K562 (cell line): ENCODE data around the gene HIGD1C. TPM values are rescaled to one million over a fixed set of nuclear protein-coding genes. Genes with fewer than 3 reads are reported as not detected.

Experiments
- ESRRA ChIP-seq: fragments of 450-650 bp; IDR thresholded peaks from 2 replicates; pipeline ENCODE4 v1.6.1; 2014; ENCODE audit warnings: low read depth, mild to moderate bottlenecking, moderate library complexity, borderline replicate concordance
- KLF1 ChIP-seq: fragments of 450-650 bp; IDR thresholded peaks from 2 replicates; pipeline ENCODE4 v1.6.1; 2016; ENCODE audit warnings: missing genetic modification characterization, missing compliant biosample characterization
- NFXL1 ChIP-seq: fragments of 450-650 bp; formaldehyde crosslinking; IDR thresholded peaks from 2 replicates; pipeline ENCODE4 v1.4.0; 2021; ENCODE audit warnings: mild to moderate bottlenecking
- ZNF121 ChIP-seq: sonication (generic); formaldehyde crosslinking; conservative IDR thresholded peaks from 2 replicates; pipeline ENCODE4 v1.8.0; 2022; ENCODE audit warnings: missing genetic modification reagents
- polyA plus RNA-seq, 8 experiments: library from polyadenylated mRNA; depleted of rRNA in 4 of 8; stranded (reverse) in 5 of 8; unstranded in 3 of 8; fragments of >200 nt; fragmentation: Nextera tagmentation in 2 of 8; fragmentation: Illumina TruSeq in 1 of 8; extraction: Ambion mirVana in 2 of 8; extraction: Trizol in 1 of 8; gene quantifications; 2 replicates each; pipeline versions ENCODE4 v1.2.1 to v1.2.3, GENCODE V29; 2011 to 2014; ENCODE audit warnings: inconsistent platforms in 1 of 8, missing spikeins in 1 of 8
- total RNA-seq, 7 experiments: library from RNA; depleted of rRNA in 6 of 7; stranded (reverse); fragments of >200 nt in 6 of 7; fragmentation: Illumina TruSeq in 2 of 7; extraction: Trizol in 2 of 7; gene quantifications; 2 replicates each; pipeline versions ENCODE4 v1.2.1 to v1.2.3, GENCODE V29; 2011 to 2021; ENCODE audit warnings: low replicate concordance in 1 of 7
- TF ChIP-seq, protein P1 (sequence below): fragments of 250-450 bp; sonication (Bioruptor Pico); IDR thresholded peaks from 2 replicates; pipeline ENCODE4 v1.5.0; 2021; ENCODE audit warnings: mild to moderate bottlenecking, borderline replicate concordance
- TF ChIP-seq, protein P2 (sequence below): sonication (generic); formaldehyde crosslinking; IDR thresholded peaks from 2 replicates; pipeline ENCODE4 v1.8.0; 2022; ENCODE audit warnings: mild to moderate bottlenecking, missing genetic modification reagents
- TF ChIP-seq, protein P3 (sequence below): sonication (generic); formaldehyde crosslinking; IDR thresholded peaks from 2 replicates; pipeline ENCODE4 v1.8.1; 2023; ENCODE audit warnings: missing genetic modification reagents, mild to moderate bottlenecking, borderline replicate concordance
- TF ChIP-seq, protein P4 (sequence below), 3 experiments: IDR thresholded peaks in 2 of 3; conservative IDR thresholded peaks in 1 of 3; 2 replicates each; pipeline ENCODE4 v1.5.1; 2011 to 2012; ENCODE audit warnings: low read length in 3 of 3, mild to moderate bottlenecking in 3 of 3, control low read depth in 2 of 3, improper control_type of control experiment in 1 of 3, inconsistent platforms in 1 of 3, low read depth in 1 of 3, mixed read lengths in 1 of 3, moderate library complexity in 1 of 3; ENCODE audit not compliant: insufficient read depth in 2 of 3
- TF ChIP-seq, protein P5 (sequence below): sonication (generic); formaldehyde crosslinking; IDR thresholded peaks from 2 replicates; pipeline ENCODE4 v1.5.0; 2020; ENCODE audit warnings: missing genetic modification reagents
- TF ChIP-seq, protein P6 (sequence below): fragments of 250-450 bp; sonication (Bioruptor Pico); IDR thresholded peaks from 2 replicates; pipeline ENCODE4 v1.8.0; 2021; ENCODE audit warnings: moderate library complexity, mild to moderate bottlenecking, inconsistent platforms

Gene HIGD1C
- total and polyA plus RNA-seq, 9 of the 15 experiments (the other 6 are each of a cell fraction or from before 2014, with no cell fraction given) = not detected

DNA sequence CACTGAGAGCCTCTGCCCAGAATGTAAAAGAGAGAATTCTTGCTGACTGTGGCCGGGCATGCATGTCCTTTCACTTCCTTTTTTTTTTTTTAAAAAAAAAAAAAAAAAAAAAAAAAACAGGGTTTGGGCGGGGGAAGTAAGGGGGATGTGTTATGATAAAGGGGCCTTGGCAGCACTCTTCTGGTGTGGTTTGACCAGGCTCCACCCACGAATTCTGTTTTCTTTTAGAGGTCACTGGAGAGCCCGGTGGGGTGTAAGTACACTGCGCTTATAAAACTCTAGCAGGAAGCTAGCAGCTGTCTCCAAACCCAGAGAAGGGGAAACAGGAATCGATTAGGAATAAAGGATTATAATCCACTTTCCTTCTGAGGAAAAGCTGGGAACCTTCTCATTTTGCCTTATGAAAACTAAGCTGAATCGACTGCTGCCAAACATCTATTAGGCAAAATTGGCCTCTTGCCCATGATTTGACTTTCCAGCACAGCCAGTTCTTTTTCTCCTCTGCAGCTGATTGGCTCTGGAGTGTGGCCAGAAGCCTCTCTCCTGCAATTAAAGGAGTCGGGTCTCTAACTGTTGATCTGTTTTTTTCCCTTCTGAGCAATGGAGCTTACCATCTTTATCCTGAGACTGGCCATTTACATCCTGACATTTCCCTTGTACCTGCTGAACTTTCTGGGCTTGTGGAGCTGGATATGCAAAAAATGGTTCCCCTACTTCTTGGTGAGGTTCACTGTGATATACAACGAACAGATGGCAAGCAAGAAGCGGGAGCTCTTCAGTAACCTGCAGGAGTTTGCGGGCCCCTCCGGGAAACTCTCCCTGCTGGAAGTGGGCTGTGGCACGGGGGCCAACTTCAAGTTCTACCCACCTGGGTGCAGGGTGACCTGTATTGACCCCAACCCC is 27.7 kb upstream of the HIGD1C start (continued):
- TF ChIP-seq, protein P1, sequence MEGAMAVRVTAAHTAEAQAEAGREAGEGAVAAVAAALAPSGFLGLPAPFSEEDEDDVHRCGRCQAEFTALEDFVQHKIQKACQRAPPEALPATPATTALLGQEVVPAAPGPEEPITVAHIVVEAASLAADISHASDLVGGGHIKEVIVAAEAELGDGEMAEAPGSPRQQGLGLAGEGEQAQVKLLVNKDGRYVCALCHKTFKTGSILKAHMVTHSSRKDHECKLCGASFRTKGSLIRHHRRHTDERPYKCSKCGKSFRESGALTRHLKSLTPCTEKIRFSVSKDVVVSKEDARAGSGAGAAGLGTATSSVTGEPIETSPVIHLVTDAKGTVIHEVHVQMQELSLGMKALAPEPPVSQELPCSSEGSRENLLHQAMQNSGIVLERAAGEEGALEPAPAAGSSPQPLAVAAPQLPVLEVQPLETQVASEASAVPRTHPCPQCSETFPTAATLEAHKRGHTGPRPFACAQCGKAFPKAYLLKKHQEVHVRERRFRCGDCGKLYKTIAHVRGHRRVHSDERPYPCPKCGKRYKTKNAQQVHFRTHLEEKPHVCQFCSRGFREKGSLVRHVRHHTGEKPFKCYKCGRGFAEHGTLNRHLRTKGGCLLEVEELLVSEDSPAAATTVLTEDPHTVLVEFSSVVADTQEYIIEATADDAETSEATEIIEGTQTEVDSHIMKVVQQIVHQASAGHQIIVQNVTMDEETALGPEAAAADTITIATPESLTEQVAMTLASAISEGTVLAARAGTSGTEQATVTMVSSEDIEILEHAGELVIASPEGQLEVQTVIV (CRISPR knock-in tag) = no peak
- TF ChIP-seq NFXL1 (no peak), ESRRA (peak; percentile 77), ZNF121 (CRISPR knock-in tag) (no peak), KLF1 (tag) (no peak)
- TF ChIP-seq, protein P2, sequence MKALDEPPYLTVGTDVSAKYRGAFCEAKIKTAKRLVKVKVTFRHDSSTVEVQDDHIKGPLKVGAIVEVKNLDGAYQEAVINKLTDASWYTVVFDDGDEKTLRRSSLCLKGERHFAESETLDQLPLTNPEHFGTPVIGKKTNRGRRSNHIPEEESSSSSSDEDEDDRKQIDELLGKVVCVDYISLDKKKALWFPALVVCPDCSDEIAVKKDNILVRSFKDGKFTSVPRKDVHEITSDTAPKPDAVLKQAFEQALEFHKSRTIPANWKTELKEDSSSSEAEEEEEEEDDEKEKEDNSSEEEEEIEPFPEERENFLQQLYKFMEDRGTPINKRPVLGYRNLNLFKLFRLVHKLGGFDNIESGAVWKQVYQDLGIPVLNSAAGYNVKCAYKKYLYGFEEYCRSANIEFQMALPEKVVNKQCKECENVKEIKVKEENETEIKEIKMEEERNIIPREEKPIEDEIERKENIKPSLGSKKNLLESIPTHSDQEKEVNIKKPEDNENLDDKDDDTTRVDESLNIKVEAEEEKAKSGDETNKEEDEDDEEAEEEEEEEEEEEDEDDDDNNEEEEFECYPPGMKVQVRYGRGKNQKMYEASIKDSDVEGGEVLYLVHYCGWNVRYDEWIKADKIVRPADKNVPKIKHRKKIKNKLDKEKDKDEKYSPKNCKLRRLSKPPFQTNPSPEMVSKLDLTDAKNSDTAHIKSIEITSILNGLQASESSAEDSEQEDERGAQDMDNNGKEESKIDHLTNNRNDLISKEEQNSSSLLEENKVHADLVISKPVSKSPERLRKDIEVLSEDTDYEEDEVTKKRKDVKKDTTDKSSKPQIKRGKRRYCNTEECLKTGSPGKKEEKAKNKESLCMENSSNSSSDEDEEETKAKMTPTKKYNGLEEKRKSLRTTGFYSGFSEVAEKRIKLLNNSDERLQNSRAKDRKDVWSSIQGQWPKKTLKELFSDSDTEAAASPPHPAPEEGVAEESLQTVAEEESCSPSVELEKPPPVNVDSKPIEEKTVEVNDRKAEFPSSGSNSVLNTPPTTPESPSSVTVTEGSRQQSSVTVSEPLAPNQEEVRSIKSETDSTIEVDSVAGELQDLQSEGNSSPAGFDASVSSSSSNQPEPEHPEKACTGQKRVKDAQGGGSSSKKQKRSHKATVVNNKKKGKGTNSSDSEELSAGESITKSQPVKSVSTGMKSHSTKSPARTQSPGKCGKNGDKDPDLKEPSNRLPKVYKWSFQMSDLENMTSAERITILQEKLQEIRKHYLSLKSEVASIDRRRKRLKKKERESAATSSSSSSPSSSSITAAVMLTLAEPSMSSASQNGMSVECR = no peak
- TF ChIP-seq, protein P3, sequence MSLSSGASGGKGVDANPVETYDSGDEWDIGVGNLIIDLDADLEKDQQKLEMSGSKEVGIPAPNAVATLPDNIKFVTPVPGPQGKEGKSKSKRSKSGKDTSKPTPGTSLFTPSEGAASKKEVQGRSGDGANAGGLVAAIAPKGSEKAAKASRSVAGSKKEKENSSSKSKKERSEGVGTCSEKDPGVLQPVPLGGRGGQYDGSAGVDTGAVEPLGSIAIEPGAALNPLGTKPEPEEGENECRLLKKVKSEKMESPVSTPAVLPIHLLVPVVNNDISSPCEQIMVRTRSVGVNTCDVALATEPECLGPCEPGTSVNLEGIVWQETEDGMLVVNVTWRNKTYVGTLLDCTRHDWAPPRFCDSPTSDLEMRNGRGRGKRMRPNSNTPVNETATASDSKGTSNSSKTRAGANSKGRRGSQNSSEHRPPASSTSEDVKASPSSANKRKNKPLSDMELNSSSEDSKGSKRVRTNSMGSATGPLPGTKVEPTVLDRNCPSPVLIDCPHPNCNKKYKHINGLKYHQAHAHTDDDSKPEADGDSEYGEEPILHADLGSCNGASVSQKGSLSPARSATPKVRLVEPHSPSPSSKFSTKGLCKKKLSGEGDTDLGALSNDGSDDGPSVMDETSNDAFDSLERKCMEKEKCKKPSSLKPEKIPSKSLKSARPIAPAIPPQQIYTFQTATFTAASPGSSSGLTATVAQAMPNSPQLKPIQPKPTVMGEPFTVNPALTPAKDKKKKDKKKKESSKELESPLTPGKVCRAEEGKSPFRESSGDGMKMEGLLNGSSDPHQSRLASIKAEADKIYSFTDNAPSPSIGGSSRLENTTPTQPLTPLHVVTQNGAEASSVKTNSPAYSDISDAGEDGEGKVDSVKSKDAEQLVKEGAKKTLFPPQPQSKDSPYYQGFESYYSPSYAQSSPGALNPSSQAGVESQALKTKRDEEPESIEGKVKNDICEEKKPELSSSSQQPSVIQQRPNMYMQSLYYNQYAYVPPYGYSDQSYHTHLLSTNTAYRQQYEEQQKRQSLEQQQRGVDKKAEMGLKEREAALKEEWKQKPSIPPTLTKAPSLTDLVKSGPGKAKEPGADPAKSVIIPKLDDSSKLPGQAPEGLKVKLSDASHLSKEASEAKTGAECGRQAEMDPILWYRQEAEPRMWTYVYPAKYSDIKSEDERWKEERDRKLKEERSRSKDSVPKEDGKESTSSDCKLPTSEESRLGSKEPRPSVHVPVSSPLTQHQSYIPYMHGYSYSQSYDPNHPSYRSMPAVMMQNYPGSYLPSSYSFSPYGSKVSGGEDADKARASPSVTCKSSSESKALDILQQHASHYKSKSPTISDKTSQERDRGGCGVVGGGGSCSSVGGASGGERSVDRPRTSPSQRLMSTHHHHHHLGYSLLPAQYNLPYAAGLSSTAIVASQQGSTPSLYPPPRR (CRISPR knock-in tag) = no peak
- TF ChIP-seq, protein P4, sequence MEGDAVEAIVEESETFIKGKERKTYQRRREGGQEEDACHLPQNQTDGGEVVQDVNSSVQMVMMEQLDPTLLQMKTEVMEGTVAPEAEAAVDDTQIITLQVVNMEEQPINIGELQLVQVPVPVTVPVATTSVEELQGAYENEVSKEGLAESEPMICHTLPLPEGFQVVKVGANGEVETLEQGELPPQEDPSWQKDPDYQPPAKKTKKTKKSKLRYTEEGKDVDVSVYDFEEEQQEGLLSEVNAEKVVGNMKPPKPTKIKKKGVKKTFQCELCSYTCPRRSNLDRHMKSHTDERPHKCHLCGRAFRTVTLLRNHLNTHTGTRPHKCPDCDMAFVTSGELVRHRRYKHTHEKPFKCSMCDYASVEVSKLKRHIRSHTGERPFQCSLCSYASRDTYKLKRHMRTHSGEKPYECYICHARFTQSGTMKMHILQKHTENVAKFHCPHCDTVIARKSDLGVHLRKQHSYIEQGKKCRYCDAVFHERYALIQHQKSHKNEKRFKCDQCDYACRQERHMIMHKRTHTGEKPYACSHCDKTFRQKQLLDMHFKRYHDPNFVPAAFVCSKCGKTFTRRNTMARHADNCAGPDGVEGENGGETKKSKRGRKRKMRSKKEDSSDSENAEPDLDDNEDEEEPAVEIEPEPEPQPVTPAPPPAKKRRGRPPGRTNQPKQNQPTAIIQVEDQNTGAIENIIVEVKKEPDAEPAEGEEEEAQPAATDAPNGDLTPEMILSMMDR (IDR thresholded peaks at IDR 0.05 in 2 of 3, conservative IDR thresholded peaks at IDR 0.05 in 1 of 3; ENCODE audit: insufficient read depth in 2 of 3, low read depth in 1 of 3, low read length in 3 of 3) = no peak
- TF ChIP-seq, protein P5, sequence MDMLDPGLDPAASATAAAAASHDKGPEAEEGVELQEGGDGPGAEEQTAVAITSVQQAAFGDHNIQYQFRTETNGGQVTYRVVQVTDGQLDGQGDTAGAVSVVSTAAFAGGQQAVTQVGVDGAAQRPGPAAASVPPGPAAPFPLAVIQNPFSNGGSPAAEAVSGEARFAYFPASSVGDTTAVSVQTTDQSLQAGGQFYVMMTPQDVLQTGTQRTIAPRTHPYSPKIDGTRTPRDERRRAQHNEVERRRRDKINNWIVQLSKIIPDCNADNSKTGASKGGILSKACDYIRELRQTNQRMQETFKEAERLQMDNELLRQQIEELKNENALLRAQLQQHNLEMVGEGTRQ = no peak
- TF ChIP-seq, protein P6, sequence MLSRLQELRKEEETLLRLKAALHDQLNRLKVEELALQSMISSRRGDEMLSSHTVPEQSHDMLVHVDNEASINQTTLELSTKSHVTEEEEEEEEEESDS (CRISPR knock-in tag) = no peak
